ENCODE data around the gene IL18.

Gene IL18

DNA sequence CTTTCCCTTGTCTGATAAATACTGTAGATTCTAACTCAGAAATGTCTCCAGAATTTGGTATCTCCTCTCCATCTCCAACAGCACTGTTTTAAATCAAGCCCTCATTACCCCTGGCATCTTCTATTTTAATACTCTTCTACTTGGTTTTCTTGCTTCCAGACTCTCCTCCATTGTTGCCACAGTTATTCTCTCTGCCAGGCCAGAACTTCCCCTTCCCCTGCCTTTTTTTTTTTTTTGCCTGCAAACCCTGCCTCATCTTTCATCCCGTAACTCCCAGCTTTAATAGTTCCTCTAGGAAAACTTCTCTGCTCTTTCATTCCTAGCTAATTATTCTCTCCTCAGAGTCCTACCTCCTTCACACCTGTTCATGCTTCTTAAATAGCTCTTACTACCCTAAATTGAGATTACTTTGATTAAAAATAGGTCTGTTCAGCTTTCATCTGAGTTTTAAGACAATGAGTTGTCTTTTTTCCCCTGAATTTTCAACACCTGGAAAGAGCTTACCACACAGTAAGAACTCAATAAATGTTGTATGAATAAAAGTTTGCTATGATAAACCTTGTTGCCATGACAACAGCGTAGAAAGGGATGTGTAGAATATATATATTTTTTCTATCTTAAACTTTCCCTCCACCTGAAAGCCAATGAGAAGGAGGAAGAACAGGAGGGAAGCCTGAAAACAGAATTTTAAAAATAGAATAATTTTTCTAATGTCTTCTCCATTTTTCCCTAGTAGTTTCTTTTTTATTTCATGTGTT is 3.6 kb downstream of the IL18 start:
- Mint-ChIP-seq H3K27ac (no peak overlapping the region), H3K4me1 (peaks cover 10% of the 10 kb centered on the region), H3K9me3 (no peaks in the 10 kb centered on the region), H3K27me3 (peaks cover 3% of the 10 kb centered on the region), H3K4me3 (no peak overlapping the region), H3K36me3 (peaks cover 6% of the 10 kb centered on the region)
- DNase-seq (ENCODE audit: low spot score in 2 of 2), result no peak
- ATAC-seq (ENCODE audit: low read depth), result no peak

DNA sequence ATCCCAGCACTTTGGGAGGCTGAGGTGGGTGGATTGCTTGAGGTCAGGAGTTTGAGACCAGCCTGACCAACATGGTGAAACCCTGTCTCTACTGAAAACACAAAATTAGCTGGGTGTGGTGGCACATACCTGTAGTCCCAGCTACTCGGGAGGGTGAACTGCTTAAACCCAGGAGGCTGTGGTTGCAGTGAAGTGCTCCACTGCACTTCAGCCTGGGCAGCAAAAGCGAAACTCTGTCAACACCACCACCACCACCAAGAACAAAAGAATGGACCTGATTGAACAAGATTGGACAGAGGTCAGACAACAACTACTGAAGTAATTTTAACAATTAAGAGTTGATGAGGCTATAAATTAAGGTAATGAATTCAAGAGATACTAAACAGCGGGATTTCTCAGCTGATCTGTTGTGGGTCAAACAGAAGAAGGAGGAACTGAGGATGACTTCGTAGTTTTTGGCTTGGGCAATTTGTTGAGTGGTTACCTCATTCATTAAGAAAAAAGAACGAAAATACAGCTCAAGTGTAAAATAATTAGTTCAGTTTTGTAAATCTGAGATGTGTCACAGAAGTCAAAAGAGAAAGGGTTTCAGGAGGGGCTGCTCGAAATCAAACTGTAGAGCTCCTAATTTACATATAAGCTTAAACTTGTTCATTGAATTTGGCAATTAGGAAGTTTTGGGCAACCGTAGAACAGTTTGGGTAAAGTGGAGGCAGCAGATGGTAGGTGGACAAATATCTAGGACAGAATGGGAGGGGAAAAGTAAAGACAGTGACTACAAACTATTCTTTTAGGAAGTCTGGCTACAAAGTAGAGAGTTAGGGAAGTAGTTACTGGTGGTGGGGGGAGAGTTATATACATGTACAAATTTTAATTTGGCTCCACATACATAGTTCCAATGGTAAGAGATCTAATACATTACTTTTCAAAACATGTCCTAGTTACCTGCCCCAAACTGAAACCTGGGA is 4.5 kb downstream of the IL18 start:
- ATAC-seq (ENCODE audit: low read depth) (no peak), DNase-seq (ENCODE audit: low spot score in 2 of 2) (no peak)
- H3K36me3 Mint-ChIP-seq, result peaks cover 3% of the 10 kb centered on the region
- peaks cover 3% of the 10 kb centered on the region for H3K27me3 Mint-ChIP-seq
- H3K4me1 Mint-ChIP-seq, result peaks cover 10% of the 10 kb centered on the region
- H3K4me3 Mint-ChIP-seq, result no peak overlapping the region
- H3K27ac Mint-ChIP-seq, result peak overlapping the region; percentile 12
- no peaks in the 10 kb centered on the region for H3K9me3 Mint-ChIP-seq

DNA sequence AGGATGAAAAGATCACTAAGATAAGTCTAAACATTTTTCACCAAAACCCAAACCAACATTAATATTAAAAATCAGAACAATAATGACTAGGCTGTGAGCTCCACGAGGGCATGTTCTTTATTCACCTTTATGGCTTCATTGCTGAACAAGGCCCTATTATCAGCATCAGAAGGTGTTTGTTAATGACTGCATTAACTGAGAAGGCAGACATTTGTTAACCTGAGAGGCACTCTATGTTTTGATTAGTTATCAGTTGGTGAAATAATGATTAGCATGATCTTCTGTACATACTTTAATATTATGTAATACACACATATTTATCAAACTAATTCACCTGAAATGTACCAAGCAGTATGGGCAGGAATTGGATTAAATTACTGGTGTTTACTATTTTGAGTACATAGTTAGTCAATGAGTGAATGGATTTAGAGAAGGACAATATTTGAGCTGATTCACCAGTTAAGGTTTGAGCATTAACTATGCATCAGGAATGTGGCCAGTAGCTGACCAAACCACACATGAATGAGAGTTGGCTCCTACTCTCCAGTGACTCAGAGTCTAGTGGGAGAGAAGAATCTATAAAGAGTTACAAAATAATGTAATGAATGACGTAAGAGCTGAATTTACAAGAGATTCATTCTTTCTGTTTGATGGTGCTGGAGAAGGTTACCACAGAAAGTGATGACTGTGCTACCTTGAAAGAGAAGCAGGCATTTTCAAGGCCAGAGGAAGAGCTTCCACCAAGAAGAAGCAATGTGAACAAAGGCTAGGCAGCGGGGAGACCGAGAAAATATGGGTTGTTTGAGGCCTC is 6.7 kb downstream of the IL18 start:
- no peak for ATAC-seq (ENCODE audit: low read depth)

DNA sequence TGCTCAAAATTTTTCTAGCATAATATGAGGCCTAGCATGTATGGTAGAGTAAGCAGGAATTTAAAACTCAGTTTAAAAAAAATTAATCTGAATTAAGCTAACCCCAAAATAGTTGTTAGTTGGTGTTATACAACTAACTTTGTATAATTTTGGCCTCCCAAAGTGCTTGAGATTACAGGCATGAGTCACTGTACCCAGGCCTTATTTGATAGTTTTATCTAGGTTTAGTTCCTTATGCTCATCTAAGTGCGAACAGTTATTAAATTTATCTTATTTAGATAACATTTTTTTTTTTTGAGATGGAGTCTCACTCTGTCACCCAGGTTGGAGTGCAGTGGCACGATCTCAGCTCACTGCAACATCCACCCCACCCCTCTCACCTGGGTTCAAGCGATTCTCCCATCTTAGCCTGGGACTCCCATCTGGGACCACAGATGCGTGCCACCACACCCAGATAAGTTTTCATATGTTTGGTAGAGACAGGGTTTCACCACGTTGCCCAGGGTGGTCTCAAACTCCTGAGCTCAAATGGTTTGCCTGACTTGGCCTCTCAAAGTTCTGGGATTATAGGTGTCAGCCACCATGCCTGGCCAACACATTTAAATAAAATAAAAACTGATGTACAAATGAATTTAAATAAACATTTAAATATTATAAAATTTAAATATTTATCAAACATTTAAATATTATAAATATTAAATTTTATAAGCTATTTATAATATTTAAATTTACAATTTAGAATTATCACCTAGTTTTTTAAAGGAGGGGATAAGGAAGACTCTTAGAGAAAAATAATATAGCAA is 7.5 kb downstream of the IL18 start:
- DNase-seq (ENCODE audit: low spot score in 2 of 2) (no peak), ATAC-seq (ENCODE audit: low read depth) (no peak)
- Mint-ChIP-seq H3K4me3 (no peak overlapping the region), H3K9me3 (no peaks in the 10 kb centered on the region), H3K27me3 (no peaks in the 10 kb centered on the region), H3K27ac (no peak overlapping the region), H3K4me1 (peaks cover 6% of the 10 kb centered on the region), H3K36me3 (peaks cover 1% of the 10 kb centered on the region)

More for the DNA sequence above, 6.7 kb downstream of the IL18 start:
- Mint-ChIP-seq H3K27me3 (peaks cover 1% of the 10 kb centered on the region), H3K4me1 (peaks cover 6% of the 10 kb centered on the region), H3K4me3 (no peak overlapping the region), H3K36me3 (peaks cover 3% of the 10 kb centered on the region), H3K9me3 (no peaks in the 10 kb centered on the region), H3K27ac (no peak overlapping the region)
- no peak for DNase-seq (ENCODE audit: low spot score in 2 of 2)

DNA sequence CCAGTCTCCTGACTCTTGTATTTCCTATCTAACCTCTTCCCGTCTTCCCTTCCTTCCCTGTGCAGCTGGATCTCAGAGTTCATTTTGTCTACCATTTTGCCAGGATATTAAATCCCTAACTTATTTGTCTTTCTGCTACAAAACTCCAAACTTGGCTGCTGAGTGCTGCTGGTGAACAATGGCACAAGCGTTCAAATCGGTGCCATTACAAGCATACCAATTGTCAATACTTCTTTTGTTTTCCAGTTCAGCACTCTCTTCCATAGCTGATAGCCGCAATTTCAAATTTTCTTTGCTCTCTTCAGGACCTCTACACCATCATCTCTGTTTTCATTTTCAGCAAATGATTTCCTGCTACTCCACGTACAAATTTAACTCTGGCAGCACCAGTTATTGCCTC is 13.4 kb downstream of the IL18 start:
- H3K4me3 Mint-ChIP-seq, result no peak overlapping the region
- no peaks in the 10 kb centered on the region for H3K36me3 Mint-ChIP-seq
- no peak for ATAC-seq (ENCODE audit: low read depth)
- no peak overlapping the region for H3K27ac Mint-ChIP-seq
- H3K27me3 Mint-ChIP-seq, result no peaks in the 10 kb centered on the region
- H3K9me3 Mint-ChIP-seq, result no peaks in the 10 kb centered on the region
- no peaks in the 10 kb centered on the region for H3K4me1 Mint-ChIP-seq
- no peak for DNase-seq (ENCODE audit: low spot score in 2 of 2)

DNA sequence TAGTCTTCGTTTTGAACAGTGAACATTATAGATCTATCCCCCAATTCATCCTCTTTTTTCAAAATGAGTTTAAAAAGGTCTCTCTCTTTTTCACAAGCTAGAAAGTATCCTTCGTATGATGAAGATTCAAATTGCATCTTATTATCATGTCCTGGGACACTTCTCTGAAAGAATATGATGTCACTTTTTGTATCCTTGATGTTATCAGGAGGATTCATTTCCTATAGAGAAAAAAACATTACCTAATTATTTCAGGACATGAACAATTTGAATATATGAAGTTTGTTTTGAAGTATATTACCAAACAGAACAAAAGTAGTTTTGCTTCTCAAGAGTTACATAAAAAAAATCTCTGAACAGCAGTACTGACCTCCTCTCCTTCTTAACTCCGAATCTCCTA is 20.3 kb downstream of the IL18 start:
- DNase-seq (ENCODE audit: low spot score in 2 of 2), result no peak
- Mint-ChIP-seq H3K27ac (no peak overlapping the region), H3K36me3 (peaks cover 10% of the 10 kb centered on the region), H3K4me3 (no peak overlapping the region), H3K4me1 (no peaks in the 10 kb centered on the region), H3K9me3 (peaks cover 3% of the 10 kb centered on the region), H3K27me3 (no peaks in the 10 kb centered on the region)
- no peak for ATAC-seq (ENCODE audit: low read depth)

DNA sequence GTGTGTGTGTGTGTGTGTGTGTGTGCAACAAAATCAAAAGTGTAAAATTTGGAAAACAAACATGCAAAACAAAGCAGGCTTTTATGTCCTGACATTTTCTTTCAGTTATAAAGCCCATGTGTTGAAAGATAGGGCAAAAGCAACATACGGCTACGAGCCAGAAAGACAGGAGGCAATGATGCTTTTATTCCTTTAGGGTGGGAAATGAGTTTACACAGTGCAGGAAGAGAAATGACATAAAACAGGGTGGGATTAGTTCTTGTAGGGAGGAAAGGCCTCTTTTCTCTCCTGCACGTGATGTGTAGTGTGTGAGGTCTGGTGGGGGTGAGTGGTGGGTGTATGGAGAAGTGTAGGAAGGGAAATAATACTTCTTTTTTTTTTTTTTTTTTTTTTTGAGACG is 29.4 kb downstream of the IL18 start:
- no peak for ATAC-seq (ENCODE audit: low read depth)
- peaks cover 9% of the 10 kb centered on the region for H3K36me3 Mint-ChIP-seq

DNA sequence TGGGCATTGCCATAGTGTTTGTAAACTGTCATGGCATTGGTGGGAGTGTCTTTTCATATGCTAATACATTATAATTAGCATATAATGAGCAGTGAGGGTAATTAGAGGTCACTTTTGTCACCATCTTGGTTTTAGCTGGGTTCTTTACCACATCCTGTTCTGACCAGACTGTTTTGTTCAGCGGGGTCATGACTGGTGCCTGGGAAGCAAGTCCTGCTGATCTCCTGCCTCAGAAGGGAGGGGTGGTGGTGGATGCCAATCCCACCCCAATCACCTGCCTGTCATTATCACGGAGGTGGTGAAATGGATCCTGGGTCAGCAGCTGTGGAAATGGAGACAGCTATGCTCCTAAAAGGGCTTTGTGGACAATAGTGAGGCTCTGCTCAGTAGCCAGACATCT is 31.2 kb downstream of the IL18 start:
- Mint-ChIP-seq H3K4me1 (no peaks in the 10 kb centered on the region), H3K36me3 (peaks cover 9% of the 10 kb centered on the region), H3K9me3 (no peaks in the 10 kb centered on the region), H3K27ac (no peak overlapping the region), H3K27me3 (no peaks in the 10 kb centered on the region), H3K4me3 (no peak overlapping the region)
- no peak for DNase-seq (ENCODE audit: low spot score in 2 of 2)
- ATAC-seq (ENCODE audit: low read depth), result no peak

More for the DNA sequence above, 29.4 kb downstream of the IL18 start:
- Mint-ChIP-seq H3K9me3 (no peaks in the 10 kb centered on the region), H3K27ac (no peak overlapping the region), H3K4me1 (no peaks in the 10 kb centered on the region), H3K4me3 (no peak overlapping the region), H3K27me3 (no peaks in the 10 kb centered on the region)
- no peak for DNase-seq (ENCODE audit: low spot score in 2 of 2)

DNA sequence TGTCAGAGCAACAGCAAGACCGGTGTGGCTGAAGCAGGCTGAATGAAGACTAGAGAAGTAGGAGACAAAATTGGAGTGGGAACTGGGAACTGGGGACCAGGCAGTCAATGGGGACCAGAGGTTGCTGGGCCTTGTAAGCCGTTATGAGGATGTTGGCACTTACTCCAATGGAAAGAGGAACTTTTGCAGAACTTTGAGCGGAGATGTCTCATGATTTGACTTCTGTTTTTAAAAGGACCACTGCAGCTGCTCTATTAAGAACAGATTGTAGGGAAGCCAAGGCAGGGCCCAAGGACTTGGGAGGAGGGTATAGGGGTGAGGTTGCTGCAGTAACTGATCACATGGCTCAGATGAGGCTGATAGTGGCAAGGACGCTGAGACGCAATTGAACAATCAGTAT is 34.2 kb downstream of the IL18 start:
- ATAC-seq (ENCODE audit: low read depth) (no peak), DNase-seq (ENCODE audit: low spot score in 2 of 2) (no peak)
- H3K4me1 Mint-ChIP-seq, result no peaks in the 10 kb centered on the region
- peaks cover 8% of the 10 kb centered on the region for H3K36me3 Mint-ChIP-seq
- H3K27ac Mint-ChIP-seq, result no peak overlapping the region
- H3K9me3 Mint-ChIP-seq, result no peaks in the 10 kb centered on the region
- H3K27me3 Mint-ChIP-seq, result no peaks in the 10 kb centered on the region
- no peak overlapping the region for H3K4me3 Mint-ChIP-seq

DNA sequence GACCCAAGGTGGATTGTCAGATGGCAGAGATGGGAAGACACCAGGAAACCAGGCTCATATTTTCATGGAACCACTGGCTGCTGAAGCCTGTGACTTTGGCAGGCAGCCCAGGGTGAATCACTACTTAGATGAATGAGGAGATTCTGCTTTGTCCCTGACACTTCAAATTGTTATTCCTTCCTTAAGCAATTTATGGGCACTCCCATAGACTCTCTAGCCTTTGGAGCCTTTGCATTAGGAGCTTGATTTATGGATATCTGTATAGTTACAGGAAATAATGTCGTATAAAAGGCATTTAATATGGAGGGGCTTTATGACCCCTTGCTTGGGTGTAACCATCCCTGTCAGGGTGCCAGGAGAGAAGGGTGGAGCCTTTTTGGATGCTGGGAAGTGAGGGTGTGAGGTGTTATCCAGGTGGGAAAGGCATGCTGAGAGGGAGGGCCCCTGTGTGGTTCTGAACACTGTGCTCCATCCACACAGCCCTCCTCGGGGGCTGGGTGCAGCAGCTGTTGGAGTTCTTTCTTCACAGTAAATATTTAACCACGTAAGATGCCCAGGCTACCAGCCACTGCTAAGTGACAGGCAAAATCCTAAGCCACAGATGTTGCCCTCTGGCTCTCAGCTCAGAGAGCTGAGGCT is 35.3 kb downstream of the IL18 start:
- Mint-ChIP-seq H3K27ac (no peak overlapping the region), H3K4me1 (no peaks in the 10 kb centered on the region), H3K36me3 (peaks cover 5% of the 10 kb centered on the region), H3K4me3 (no peak overlapping the region), H3K27me3 (no peaks in the 10 kb centered on the region), H3K9me3 (no peaks in the 10 kb centered on the region)
- DNase-seq (ENCODE audit: low spot score in 2 of 2), result no peak
- ATAC-seq (ENCODE audit: low read depth), result no peak

DNA sequence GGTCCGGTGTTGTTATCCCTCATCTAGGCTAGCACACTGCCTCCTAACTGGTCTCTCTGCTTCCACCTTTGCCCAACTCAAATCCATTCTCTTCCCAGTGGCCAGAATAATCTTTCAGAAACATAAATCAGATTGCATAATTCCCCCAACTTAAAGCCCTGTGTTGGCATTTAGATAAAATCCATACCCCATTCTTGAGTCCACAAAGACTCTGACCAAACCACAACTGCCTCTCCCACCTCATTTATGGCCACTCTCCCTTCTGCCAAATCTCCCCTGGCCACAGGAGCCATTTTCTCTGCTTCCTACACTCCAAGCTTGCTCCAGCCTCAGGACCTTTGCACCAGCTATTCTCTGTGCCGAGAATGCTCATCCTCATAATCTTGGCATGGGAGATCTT is 36.8 kb downstream of the IL18 start:
- Mint-ChIP-seq H3K4me1 (no peaks in the 10 kb centered on the region), H3K4me3 (no peak overlapping the region), H3K27ac (no peak overlapping the region), H3K36me3 (peaks cover 5% of the 10 kb centered on the region), H3K9me3 (no peaks in the 10 kb centered on the region), H3K27me3 (no peaks in the 10 kb centered on the region)
- DNase-seq (ENCODE audit: low spot score in 2 of 2), result no peak
- ATAC-seq (ENCODE audit: low read depth), result no peak

DNA sequence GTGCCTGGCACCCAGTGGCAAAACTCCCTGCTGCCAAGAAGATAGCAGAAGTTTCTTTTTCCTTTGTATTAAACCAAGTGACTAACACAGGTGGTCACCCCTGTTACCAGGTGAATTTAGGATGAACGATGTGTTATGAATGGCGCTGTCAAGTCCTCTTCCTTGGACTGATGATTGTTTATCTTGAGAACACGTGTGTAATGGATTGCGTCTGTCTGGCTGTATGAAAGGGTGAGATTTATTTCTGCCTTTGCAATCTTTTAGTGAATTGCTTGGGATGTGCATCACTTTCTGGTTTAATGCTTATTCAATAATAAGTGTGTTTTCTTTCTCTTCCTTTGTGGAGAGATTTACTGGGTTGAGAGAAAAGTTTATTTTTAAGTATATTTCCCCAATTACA is 40.8 kb downstream of the IL18 start:
- H3K4me3 Mint-ChIP-seq, result no peak overlapping the region
- H3K4me1 Mint-ChIP-seq, result peaks cover 7% of the 10 kb centered on the region
- no peaks in the 10 kb centered on the region for H3K27me3 Mint-ChIP-seq
- peaks cover 3% of the 10 kb centered on the region for H3K36me3 Mint-ChIP-seq
- H3K27ac Mint-ChIP-seq, result no peak overlapping the region
- DNase-seq (ENCODE audit: low spot score in 2 of 2) (no peak), ATAC-seq (ENCODE audit: low read depth) (no peak)
- no peaks in the 10 kb centered on the region for H3K9me3 Mint-ChIP-seq
